HG03432 (cell line): ENCODE data around the gene SLC12A4.
"Not testable (repeated sequence)": the region's sequence is repeated elsewhere in the genome, so short reads cannot be mapped to it uniquely, and the experiment has no call there.

Experiments used
- ATAC-seq: cut with Tn5 transposase; IDR thresholded peaks from one replicate; pipeline ENCODE4 v1.9.1; 2021; ENCODE audit warnings: mild to moderate bottlenecking, moderate library complexity; ENCODE audit not compliant: unreplicated experiment

Gene SLC12A4

GRCh38 chr16:67928561-67929364, 39.7 kb downstream of the SLC12A4 start:
- ATAC-seq, result peak; percentile 60

GRCh38 chr16:67928147-67928546, 40.3 kb downstream of the SLC12A4 start:
- no peak for ATAC-seq

- no peak for ATAC-seq
Observed at GRCh38 chr16:67927131-67927941, 41.1 kb downstream of the SLC12A4 start.

- no peak for ATAC-seq
Observed at GRCh38 chr16:67926181-67926750, 42.2 kb downstream of the SLC12A4 start.

- no peak for ATAC-seq
Observed at GRCh38 chr16:67924140-67924906, 44.1 kb downstream of the SLC12A4 start.

- ATAC-seq, result no peak
Observed at GRCh38 chr16:67923414-67924116, 44.9 kb downstream of the SLC12A4 start.

- ATAC-seq, result no peak
Observed at GRCh38 chr16:67922740-67923139, 45.7 kb downstream of the SLC12A4 start.

GRCh38 chr16:67922221-67922620, 46.2 kb downstream of the SLC12A4 start:
- no peak for ATAC-seq

GRCh38 chr16:67919622-67920221, 48.7 kb downstream of the SLC12A4 start:
- no peak for ATAC-seq

GRCh38 chr16:67917852-67918236, 50.6 kb downstream of the SLC12A4 start:
- ATAC-seq, result no peak

GRCh38 chr16:67917140-67917851, 51.1 kb downstream of the SLC12A4 start:
- no peak for ATAC-seq

GRCh38 chr16:67915831-67916723, 52.4 kb downstream of the SLC12A4 start:
- ATAC-seq, result no peak

GRCh38 chr16:67915496-67915769, 53.0 kb downstream of the SLC12A4 start:
- not testable (repeated sequence) for ATAC-seq

GRCh38 chr16:67914758-67915495, 53.5 kb downstream of the SLC12A4 start:
- ATAC-seq, result no peak

GRCh38 chr16:67910158-67910557, 58.3 kb downstream of the SLC12A4 start:
- ATAC-seq, result no peak

GRCh38 chr16:67909056-67909742, 59.2 kb downstream of the SLC12A4 start:
- no peak for ATAC-seq
